ENCODE measurements around the gene SIPA1L3.

- TF ChIP-seq POLR2A (IDR thresholded peaks at IDR 0.05) (no peak), POLR2AphosphoS5 (IDR thresholded peaks at IDR 0.05) (no peak), EP300 (IDR thresholded peaks at IDR 0.05) (peak in 1 of 4 donors; percentile 29)
Measured at GRCh38 chr19:38145623-38146022, 238.6 kb downstream of the SIPA1L3 start.

Measured in upper lobe of left lung (tissue), 4 donors.